Fibroblast of skin of left biceps (primary cell): ENCODE results near the gene PAMR1.
"Not testable (repeated sequence)": the region's sequence is repeated elsewhere in the genome, so short reads cannot be mapped to it uniquely, and the experiment has no call there.

Experiments
- DNase-seq, 2 experiments: peaks; one replicate each; pipeline ENCODE4 v3.0.0-alpha.2; 2013; ENCODE audit warnings: low read depth in 2 of 2

PAMR1 gene

GRCh38 chr11:35525501-35526175 lies at the start of gene PAMR1:
TSS of gene PAMR1 (minus strand) at chr11:35525616. CDS start at chr11:35525585, 31 bp downstream.
- no peak for DNase-seq

DNA sequence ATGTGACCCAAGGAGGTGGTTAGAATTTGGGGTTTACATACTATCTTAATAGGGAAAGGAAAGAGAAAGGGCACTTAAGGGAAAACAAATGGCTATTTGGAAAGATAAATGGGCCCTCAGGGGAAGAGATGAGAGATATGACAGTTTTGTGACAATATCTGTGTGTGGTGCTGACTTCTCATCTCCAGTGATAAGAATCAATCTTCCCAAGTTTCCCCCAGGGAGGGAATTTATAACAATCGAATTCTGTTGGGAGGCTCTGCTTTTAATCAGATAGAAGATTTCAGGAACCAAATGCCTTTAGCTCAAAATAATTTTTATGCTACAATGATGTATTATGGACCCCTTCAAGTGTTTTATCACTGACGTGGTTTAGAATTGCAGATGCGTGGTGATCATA lies 46.3 kb upstream of the PAMR1 start:
- no peak for DNase-seq

DNA sequence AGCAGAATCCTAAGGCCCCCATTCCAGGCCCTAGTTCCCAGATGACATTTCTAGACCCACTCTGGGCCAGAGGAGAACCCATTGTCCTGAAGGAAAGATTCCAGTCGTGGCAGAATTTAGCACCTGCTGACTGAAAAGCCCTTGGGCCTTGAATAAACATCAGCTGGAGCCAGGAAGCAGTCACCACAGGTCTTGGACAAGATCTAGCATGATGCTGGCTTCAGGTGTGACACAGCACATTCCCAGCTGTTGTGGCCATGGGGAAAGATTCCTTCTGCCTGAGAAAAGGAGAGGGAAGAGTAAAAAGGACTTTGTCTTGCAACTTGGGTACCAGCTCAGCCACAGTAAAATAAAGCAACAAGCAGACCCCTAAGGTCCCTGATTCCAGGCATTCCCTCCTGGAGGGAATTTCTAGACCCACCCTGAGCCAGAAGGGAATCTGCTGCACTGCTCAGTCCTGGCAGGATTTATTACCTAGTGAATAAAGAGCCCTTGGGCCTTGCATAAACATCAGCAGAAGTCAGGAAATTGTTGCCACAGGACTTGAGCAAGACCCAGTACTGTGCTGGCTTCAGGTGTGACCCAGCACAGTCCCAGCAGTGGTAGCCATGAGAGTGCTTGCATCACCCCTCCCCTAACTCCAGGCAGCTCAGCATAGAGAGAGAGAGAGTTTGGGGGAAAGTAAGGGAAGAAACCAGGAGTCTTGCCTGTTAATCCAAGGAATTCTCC lies 42.5 kb upstream of the PAMR1 start:
- DNase-seq, result no peak

- no peak for DNase-seq
These were observed 41.5 kb upstream of the PAMR1 start for GRCh38 chr11:35566885-35567284.

- DNase-seq, result no peak
These were observed 40.8 kb upstream of the PAMR1 start for GRCh38 chr11:35566181-35566580.

DNA sequence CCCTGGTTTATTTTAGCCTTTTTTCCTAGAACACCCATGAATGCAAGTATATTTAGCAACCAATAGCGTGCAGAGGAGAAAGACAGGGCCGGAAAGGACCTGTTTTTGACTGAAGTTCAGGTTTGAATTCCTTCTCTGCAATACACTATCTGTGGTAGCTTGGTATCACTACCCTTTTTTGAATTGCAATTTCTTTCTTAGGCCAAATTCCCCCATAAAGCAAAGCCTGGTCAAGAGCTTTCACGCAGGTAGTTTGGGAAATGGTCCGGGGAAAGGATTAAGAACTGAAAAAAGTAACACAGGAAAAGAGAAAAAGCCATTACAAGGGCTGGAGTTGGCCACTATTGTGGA lies 38.8 kb upstream of the PAMR1 start:
- DNase-seq, result no peak

DNA sequence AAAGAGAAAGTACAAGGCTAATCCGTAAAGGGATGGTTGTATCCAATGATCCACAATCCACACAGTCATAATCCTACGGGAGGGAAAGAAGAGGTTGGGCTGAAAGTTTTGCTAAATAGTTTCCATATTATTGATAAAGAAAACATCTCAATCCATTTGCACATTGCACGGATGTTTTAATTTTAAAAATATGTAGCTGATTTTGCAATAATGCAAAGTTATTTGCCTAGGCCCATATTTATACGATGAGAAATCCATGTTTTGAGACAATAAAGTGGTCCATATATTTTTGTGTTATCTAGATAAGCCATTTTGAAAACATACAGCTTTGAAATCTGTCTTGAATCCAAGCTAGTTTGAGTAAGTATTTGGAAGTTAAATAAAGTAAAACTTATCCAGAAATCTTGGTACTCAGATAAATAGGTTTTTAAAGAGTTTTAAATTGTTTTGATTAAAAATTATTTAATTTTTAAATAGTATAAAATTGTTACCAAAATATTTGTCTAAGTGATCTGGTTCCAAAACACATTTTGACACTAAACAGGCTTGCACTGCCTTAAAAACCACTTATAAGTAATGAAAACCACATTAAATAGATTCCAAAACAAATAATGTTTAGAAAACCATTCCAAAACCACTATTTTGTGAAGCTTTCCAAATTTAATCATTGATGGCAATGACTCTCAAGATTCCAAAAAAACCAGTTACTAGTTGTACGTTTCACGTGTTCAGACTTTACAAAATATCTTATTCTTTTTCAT lies 38.2 kb upstream of the PAMR1 start:
- DNase-seq, result peak; percentile 61 to 69

GRCh38 chr11:35559949-35560348 lies 34.5 kb upstream of the PAMR1 start:
- no peak for DNase-seq

- no peak for DNase-seq
These were observed 33.1 kb upstream of the PAMR1 start for GRCh38 chr11:35558513-35558912.

DNA sequence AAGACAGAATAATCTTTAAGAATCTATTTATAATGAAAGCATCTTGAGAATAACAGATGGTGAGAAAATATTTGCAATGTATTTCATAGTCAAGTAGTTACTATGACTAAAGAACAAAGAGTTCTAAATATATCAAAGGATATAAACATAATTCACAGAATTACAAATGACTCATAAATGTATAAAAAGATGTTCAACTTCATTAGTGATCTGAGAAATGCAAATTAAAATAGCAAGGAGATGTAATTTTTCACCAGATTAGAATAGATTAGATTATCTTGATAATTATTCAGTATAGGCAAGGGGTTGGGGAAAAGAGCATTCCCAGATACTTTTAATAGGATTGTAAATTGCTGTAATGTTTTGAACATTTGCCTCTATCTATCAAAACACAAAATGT lies 30.1 kb upstream of the PAMR1 start:
- DNase-seq, result no peak

GRCh38 chr11:35554491-35555437 lies 29.3 kb upstream of the PAMR1 start:
- DNase-seq, result peak; percentile 61 to 69

GRCh38 chr11:35553831-35554230 lies 28.4 kb upstream of the PAMR1 start:
- no peak for DNase-seq

DNA sequence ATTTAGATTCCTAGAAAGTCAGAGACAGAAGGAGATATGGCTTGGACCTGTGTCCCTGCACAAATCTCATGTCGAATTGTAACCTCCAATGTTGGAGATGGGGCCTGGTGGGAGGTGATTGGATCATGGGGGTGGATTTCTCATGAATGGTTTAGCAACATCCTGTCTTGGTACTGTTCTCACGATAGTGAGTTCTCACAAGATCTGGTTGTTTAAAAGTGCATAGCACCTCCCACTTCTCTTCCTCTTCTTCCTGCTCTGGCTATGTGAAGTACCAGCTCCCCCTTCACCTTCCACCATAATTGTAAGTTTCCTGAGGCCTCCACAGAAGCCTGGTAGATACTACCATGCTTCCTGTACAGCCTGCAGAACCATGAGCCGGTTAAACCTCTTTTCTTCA lies 27.6 kb upstream of the PAMR1 start:
- DNase-seq, result no peak

GRCh38 chr11:35552616-35553015 lies 27.2 kb upstream of the PAMR1 start:
- DNase-seq, result no peak

DNA sequence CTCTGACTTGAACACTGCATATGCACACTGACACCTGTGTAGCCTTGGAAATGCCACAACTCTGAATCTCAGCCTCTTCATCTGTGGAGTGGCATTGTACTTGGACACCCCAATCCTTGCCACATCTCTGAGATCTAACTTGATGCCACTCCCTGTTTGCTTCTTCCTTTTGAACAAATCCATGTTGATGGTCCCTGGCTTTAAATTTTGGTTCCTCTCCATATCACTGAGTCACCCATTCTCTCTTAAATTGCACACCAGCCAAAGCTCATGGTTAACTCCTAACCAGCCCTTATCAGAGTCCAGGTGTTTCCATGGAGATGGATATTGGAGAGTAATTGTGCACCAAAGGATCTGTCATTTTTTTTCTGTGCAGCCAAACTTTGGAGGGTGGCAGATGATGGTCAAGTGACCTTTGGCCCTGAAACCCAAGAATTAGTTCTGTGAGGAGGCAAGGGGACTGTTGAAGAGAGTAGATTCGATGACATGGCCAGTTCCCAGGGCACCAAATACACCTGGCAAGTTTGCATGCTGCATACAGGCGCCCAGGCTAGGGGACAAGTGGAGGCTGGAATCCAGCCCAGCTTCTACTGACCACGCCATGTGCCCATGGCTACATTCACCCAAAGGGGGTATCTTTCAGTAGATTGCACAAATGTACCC lies 25.1 kb upstream of the PAMR1 start:
- DNase-seq, result no peak

- peak; percentile 84 to 85 for DNase-seq
These were observed 24.4 kb upstream of the PAMR1 start for GRCh38 chr11:35549787-35550186.

DNA sequence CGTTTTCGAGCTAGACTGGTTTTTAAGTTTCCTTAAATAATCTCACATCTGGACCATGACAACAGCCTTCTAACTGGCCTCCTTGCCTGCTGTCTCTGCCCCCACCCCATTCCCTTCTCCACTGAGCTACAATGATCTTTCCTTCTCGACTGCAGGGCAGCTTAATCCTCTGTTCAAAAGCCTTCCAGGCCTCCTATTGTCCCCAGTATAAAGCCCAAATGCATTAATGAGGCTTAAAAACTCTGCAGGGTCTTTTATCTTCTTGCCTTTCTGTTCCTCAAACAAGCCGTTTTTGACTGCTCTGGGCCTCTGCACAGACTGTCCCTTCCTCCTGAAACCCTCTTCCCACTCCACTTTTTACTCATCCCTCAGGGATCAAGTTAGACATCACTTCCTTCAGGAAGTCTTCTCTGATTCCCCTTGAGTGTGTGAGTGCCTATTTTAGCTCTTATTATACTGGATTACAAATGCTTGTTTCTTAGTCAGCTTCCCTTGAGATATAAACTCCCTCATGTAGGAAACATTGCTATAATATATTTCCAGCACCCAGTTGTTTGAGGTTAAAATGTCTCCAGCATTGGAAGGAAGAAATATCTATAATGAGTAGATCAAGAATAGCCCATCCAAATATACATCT lies 23.6 kb upstream of the PAMR1 start:
- DNase-seq, result no peak

- not testable (repeated sequence) for DNase-seq
These were observed 22.6 kb upstream of the PAMR1 start for GRCh38 chr11:35547995-35548394.

DNA sequence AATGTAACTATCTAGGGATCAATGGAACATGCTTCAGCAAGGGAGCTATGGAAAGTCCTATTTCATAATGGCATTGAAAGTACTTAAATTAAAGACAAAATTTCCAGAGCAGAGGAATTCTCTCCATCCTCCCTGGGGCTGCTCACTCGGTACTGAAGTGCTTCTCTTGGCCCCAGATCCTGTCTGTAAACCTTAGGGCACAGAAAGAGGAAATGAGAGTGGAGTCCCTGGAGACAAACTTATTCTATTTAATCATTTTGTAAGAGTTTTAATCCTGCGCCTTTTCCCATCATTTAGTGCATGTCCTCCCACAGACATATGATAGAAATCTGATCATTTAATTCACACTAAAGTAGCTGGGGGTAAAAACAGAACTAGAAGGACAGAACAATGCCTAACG lies 20.9 kb upstream of the PAMR1 start:
- no peak for DNase-seq

- no peak for DNase-seq
These were observed 20.1 kb upstream of the PAMR1 start for GRCh38 chr11:35545391-35546003.
